GM21717 (cell line): Measurements from ENCODE around the gene AMN1.
"Not testable (repeated sequence)": the region's sequence is repeated elsewhere in the genome, so short reads cannot be mapped to it uniquely, and the experiment has no call there.

Experiments
- ATAC-seq: cut with Tn5 transposase; IDR thresholded peaks from one replicate; pipeline ENCODE4 v1.9.1; 2021; ENCODE audit warnings: mild to moderate bottlenecking, moderate library complexity; ENCODE audit not compliant: unreplicated experiment

Gene AMN1

GRCh38 chr12:31728917-31729640 lies at the start of gene AMN1:
AMN1 (minus strand) TSS chr12:31729021; CDS start chr12:31729008, 13 bp downstream.
- peak; percentile 93 for ATAC-seq

- peak; percentile 76 for ATAC-seq
These were observed 45.0 kb upstream of the AMN1 start for GRCh38 chr12:31773867-31774266.

- no peak for ATAC-seq
These were observed 44.5 kb upstream of the AMN1 start for GRCh38 chr12:31773223-31773750.

GRCh38 chr12:31772685-31773222 lies 43.9 kb upstream of the AMN1 start:
- no peak for ATAC-seq

- ATAC-seq = no peak
These were observed 43.4 kb upstream of the AMN1 start for GRCh38 chr12:31772186-31772585.

GRCh38 chr12:31768046-31768445 lies 39.2 kb upstream of the AMN1 start:
- no peak for ATAC-seq

- no peak for ATAC-seq
These were observed 37.1 kb upstream of the AMN1 start for GRCh38 chr12:31765931-31766330.

- ATAC-seq = no peak
These were observed 31.0 kb upstream of the AMN1 start for GRCh38 chr12:31759632-31760459.

- not testable (repeated sequence) for ATAC-seq
These were observed 29.5 kb upstream of the AMN1 start for GRCh38 chr12:31758297-31758696.

GRCh38 chr12:31756977-31757420 lies 28.2 kb upstream of the AMN1 start:
- no peak for ATAC-seq

- ATAC-seq = no peak
These were observed 23.6 kb upstream of the AMN1 start for GRCh38 chr12:31752450-31752849.

- no peak for ATAC-seq
These were observed 22.3 kb upstream of the AMN1 start for GRCh38 chr12:31751085-31751484.

GRCh38 chr12:31750747-31751039 lies 21.9 kb upstream of the AMN1 start:
- no peak for ATAC-seq

- peak; percentile 78 for ATAC-seq
These were observed 20.3 kb upstream of the AMN1 start for GRCh38 chr12:31749024-31749704.

GRCh38 chr12:31745242-31745641 lies 16.4 kb upstream of the AMN1 start:
- no peak for ATAC-seq

- ATAC-seq = not testable (repeated sequence)
These were observed 15.5 kb upstream of the AMN1 start for GRCh38 chr12:31744363-31744762.

GRCh38 chr12:31742891-31743290 lies 14.1 kb upstream of the AMN1 start:
- ATAC-seq = no peak

- ATAC-seq = no peak
These were observed 11.8 kb upstream of the AMN1 start for GRCh38 chr12:31740628-31741027.

- no peak for ATAC-seq
These were observed 8.9 kb upstream of the AMN1 start for GRCh38 chr12:31737763-31738162.

GRCh38 chr12:31737345-31737744 lies 8.5 kb upstream of the AMN1 start:
- ATAC-seq = no peak

GRCh38 chr12:31736472-31736871 lies 7.7 kb upstream of the AMN1 start:
- ATAC-seq = no peak
